ENCODE measurements around the gene SAMD15. TPM values are rescaled to one million over a fixed set of nuclear protein-coding genes. Genes with fewer than 3 reads are reported as not detected.

SAMD15 gene
- total RNA-seq, 4 donors from 2014 or later, result 0.12 to 0.48 (median 0.40) TPM

GRCh38 chr14:77416836-77417235 is 39.7 kb downstream of the SAMD15 start:
- H3K27me3 ChIP-seq, result no peaks in the 10 kb centered on the region
- WGBS, 2 donors, result 62 to 87% methylated on average over 3 to 6 of the region's 8 CpGs
- intact Hi-C loops (cut with DNase I), result no loop called here

GRCh38 chr14:77421201-77421600 is 44.0 kb downstream of the SAMD15 start:
- H3K9me3 ChIP-seq, result peaks cover 0 to 25% (median 10%) of the 10 kb centered on the region in 3 donors
- intact Hi-C loops (cut with DNase I), result no loop called here
- DNase-seq, result no peak
- peaks cover 0 to 59% (median 19%) of the 10 kb centered on the region in 3 donors for H3K36me3 ChIP-seq
- H3K27ac ChIP-seq, result no peak overlapping the region
- no peaks in the 10 kb centered on the region for H3K4me1 ChIP-seq
- H3K4me3 ChIP-seq, result no peak overlapping the region
- 75 to 91% methylated on average over 2 of the region's 2 CpGs for WGBS, 2 donors
- TF ChIP-seq CTCF (IDR thresholded peaks at IDR 0.05) (no peak), POLR2A (IDR thresholded peaks at IDR 0.05) (no peak)
- no peaks in the 10 kb centered on the region for H3K27me3 ChIP-seq

More at GRCh38 chr14:77416836-77417235, 39.7 kb downstream of the SAMD15 start:
- peaks cover 0 to 25% (median 10%) of the 10 kb centered on the region in 3 donors for H3K9me3 ChIP-seq
- no peak for DNase-seq
- TF ChIP-seq POLR2A (IDR thresholded peaks at IDR 0.05), result no peak
- no peak for TF ChIP-seq CTCF (IDR thresholded peaks at IDR 0.05)
- no peaks in the 10 kb centered on the region for H3K4me1 ChIP-seq
- H3K27ac ChIP-seq, result no peak overlapping the region
- H3K36me3 ChIP-seq, result peaks cover 0 to 16% (median 0%) of the 10 kb centered on the region in 3 donors
- H3K4me3 ChIP-seq, result no peak overlapping the region

- no peak for DNase-seq
- WGBS, 2 donors, result 100% methylated on average over 1 of the region's 1 CpG
- Histone ChIP-seq H3K27ac (no peak within 1 kb of the TSS), H3K4me3 (no peak within 1 kb of the TSS), H3K27me3 (no peaks in the 10 kb centered on the region), H3K9me3 (peaks cover 0 to 20% (median 10%) of the 10 kb centered on the region in 3 donors), H3K4me1 (no peaks in the 10 kb centered on the region), H3K36me3 (peaks cover 8 to 82% (median 34%) of the 10 kb centered on the region in 3 donors)
- intact Hi-C loops (cut with DNase I), result no loop called here
- no peak for TF ChIP-seq POLR2A (IDR thresholded peaks at IDR 0.05)
- no peak for TF ChIP-seq CTCF (IDR thresholded peaks at IDR 0.05)
Measured at GRCh38 chr14:77423423-77423822, 46.2 kb downstream of the SAMD15 start, which contains the start of gene NOXRED1. NOXRED1 (minus strand) TSS chr14:77423523; CDS start chr14:77422889, 634 bp downstream.

GRCh38 chr14:77424862-77425261 is 47.7 kb downstream of the SAMD15 start:
- peaks cover 8 to 96% (median 46%) of the 10 kb centered on the region in 3 donors for H3K36me3 ChIP-seq
- 85 to 88% methylated on average over 3 of the region's 3 CpGs for WGBS, 2 donors
- TF ChIP-seq POLR2A (IDR thresholded peaks at IDR 0.05) (no peak), CTCF (IDR thresholded peaks at IDR 0.05) (no peak)

GRCh38 chr14:77426396-77426795 is 49.2 kb downstream of the SAMD15 start:
- peaks cover 8 to 100% (median 46%) of the 10 kb centered on the region in 3 donors for H3K36me3 ChIP-seq
- no peak for DNase-seq
- no peaks in the 10 kb centered on the region for H3K9me3 ChIP-seq
- no peak overlapping the region for H3K4me3 ChIP-seq
- no peak overlapping the region for H3K27ac ChIP-seq
- H3K4me1 ChIP-seq, result no peaks in the 10 kb centered on the region
- intact Hi-C loops (cut with DNase I), result no loop called here
- H3K27me3 ChIP-seq, result no peaks in the 10 kb centered on the region
- 89 to 92% methylated on average over 2 to 3 of the region's 3 CpGs for WGBS, 2 donors
- no peak for TF ChIP-seq POLR2A (IDR thresholded peaks at IDR 0.05)
- TF ChIP-seq CTCF (IDR thresholded peaks at IDR 0.05), result no peak

More at GRCh38 chr14:77424862-77425261, 47.7 kb downstream of the SAMD15 start:
- Histone ChIP-seq H3K27ac (no peak overlapping the region), H3K9me3 (peaks cover 0 to 6% (median 6%) of the 10 kb centered on the region in 3 donors), H3K4me3 (no peak overlapping the region), H3K27me3 (no peaks in the 10 kb centered on the region), H3K4me1 (no peaks in the 10 kb centered on the region)
- intact Hi-C loops (cut with DNase I), result no loop called here
- DNase-seq, result no peak
